Keratinocyte (primary cell): ENCODE data around the gene PTGDR2. TPM values are rescaled to one million over a fixed set of nuclear protein-coding genes. Genes with fewer than 3 reads are reported as not detected.

Source experiments
- DNase-seq: peaks from one replicate; pipeline ENCODE4 v3.0.0-alpha.2; 2011; ENCODE audit warnings: low read depth, missing footprints, low spot score
- FAIRE-seq: peaks from 2 replicates; lab custom pipeline; 2011; peaks lifted over from hg19 to GRCh38; lab: Jason Lieb, UNC
- H2AFZ ChIP-seq: 2 replicates; pipeline ENCODE4 v1.6.0; 2012; ENCODE audit warnings: low read length, control low read depth, inconsistent platforms; ENCODE audit not compliant: control insufficient read depth
- H3K27ac ChIP-seq: 2 replicates; pipeline ENCODE4 v1.5.1; 2011; ENCODE audit warnings: low read length; ENCODE audit not compliant: control insufficient read depth, insufficient read depth
- H3K27me3 ChIP-seq: 3 replicates; pipeline ENCODE4 v1.6.0; 2011; ENCODE audit warnings: low read length; ENCODE audit not compliant: control insufficient read depth, insufficient read depth; ENCODE audit errors: extremely low read depth
- H3K36me3 ChIP-seq, 2 experiments: 2 replicates in 1 of 2; 3 replicates in 1 of 2; pipeline ENCODE4 v1.5.1; 2011; ENCODE audit warnings: low read length in 2 of 2, mild to moderate bottlenecking in 1 of 2; ENCODE audit not compliant: control insufficient read depth in 2 of 2, insufficient read depth in 2 of 2; ENCODE audit errors: extremely low read depth in 1 of 2
- H3K4me1 ChIP-seq: 3 replicates; pipeline ENCODE4 v1.5.1; 2011; ENCODE audit warnings: low read length; ENCODE audit not compliant: control insufficient read depth, insufficient read depth; ENCODE audit errors: extremely low read depth
- H3K4me2 ChIP-seq: 3 replicates; pipeline ENCODE4 v1.6.0; 2011; ENCODE audit warnings: low read depth, low read length; ENCODE audit not compliant: control insufficient read depth, insufficient read depth; ENCODE audit errors: extremely low read depth
- H3K4me3 ChIP-seq, 3 experiments: fragments of 200-600 bp in 1 of 3; sonication (generic) in 1 of 3; 2 replicates in 2 of 3; 3 replicates in 1 of 3; pipeline ENCODE4 v1.5.1; 2011 to 2016; ENCODE audit warnings: low read length in 3 of 3, mild to moderate bottlenecking in 3 of 3, control low read depth in 2 of 3, inconsistent platforms in 1 of 3, low read depth in 1 of 3, mixed read lengths in 1 of 3, mixed run types in 1 of 3, moderate library complexity in 1 of 3; ENCODE audit not compliant: control insufficient read depth in 2 of 3, insufficient read depth in 2 of 3; ENCODE audit errors: extremely low read depth in 1 of 3
- H3K79me2 ChIP-seq: 2 replicates; pipeline ENCODE4 v1.6.0; 2012; ENCODE audit warnings: low read length; ENCODE audit not compliant: control insufficient read depth, insufficient read depth
- H3K9ac ChIP-seq: 3 replicates; pipeline ENCODE4 v1.6.0; 2011; ENCODE audit warnings: low read length; ENCODE audit not compliant: control insufficient read depth, insufficient read depth; ENCODE audit errors: extremely low read depth
- H3K9me1 ChIP-seq: 3 replicates; pipeline ENCODE4 v1.6.0; 2011; ENCODE audit warnings: low read length; ENCODE audit not compliant: control insufficient read depth, insufficient read depth; ENCODE audit errors: extremely low read depth
- H3K9me3 ChIP-seq: 2 replicates; pipeline ENCODE4 v1.5.1; 2012; ENCODE audit warnings: low read depth, low read length; ENCODE audit not compliant: control insufficient read depth
- H4K20me1 ChIP-seq: 3 replicates; pipeline ENCODE4 v1.6.0; 2011; ENCODE audit warnings: low read length; ENCODE audit not compliant: control insufficient read depth, insufficient read depth; ENCODE audit errors: extremely low read depth
- EZH2 ChIP-seq: IDR thresholded peaks from one replicate; pipeline ENCODE4 v1.6.1; 2012; ENCODE audit warnings: inconsistent platforms, mild to moderate bottlenecking, low read length, moderate library complexity
- dilution Hi-C: fragments of 300-500 bp; cut with MboI; formaldehyde crosslinking; loops from one replicate; pipeline ENCODE4 v1.7.0; 2020; ENCODE audit warnings: low sequenced_read_pairs; ENCODE audit not compliant: extremely low pct_ligation_motif_present
- polyA plus RNA-seq, 5 experiments: library from polyadenylated mRNA; depleted of rRNA in 3 of 5; stranded (reverse) in 3 of 5; stranded (forward) in 1 of 5; unstranded in 1 of 5; fragments of >200 nt; gene quantifications; 1 replicate in 1 of 5; 2 replicates in 3 of 5; 3 replicates in 1 of 5; pipeline versions ENCODE4 v1.2.1 to v1.2.3, GENCODE V29; 2011 to 2012; ENCODE audit warnings: missing spikeins in 2 of 5, low read depth in 1 of 5, low replicate concordance in 1 of 5
- TF ChIP-seq, protein P1 (sequence below), 3 experiments: IDR thresholded peaks in 1 of 3; conservative IDR thresholded peaks in 1 of 3; optimal IDR thresholded peaks in 1 of 3; 2 replicates in 2 of 3; 3 replicates in 1 of 3; pipeline versions ENCODE3 to v1.5.1; 2011; ENCODE audit warnings: low read length in 3 of 3, mild to moderate bottlenecking in 3 of 3, moderate library complexity in 2 of 3, control low read depth in 1 of 3, inconsistent platforms in 1 of 3; ENCODE audit not compliant: insufficient read depth in 2 of 3; ENCODE audit errors: extremely low read depth in 1 of 3

PTGDR2 gene
- polyA plus RNA-seq, 1 donor (not counting 4 experiments of a cell fraction or from before 2014, with no cell fraction given) = not detected

GRCh38 chr11:60844045-60844869, 11.5 kb downstream of the PTGDR2 start:
- DNase-seq (no peak), FAIRE-seq (no peak)
- H3K9ac ChIP-seq = peak overlapping the region; percentile 97
- H3K36me3 ChIP-seq = peaks cover 15 to 30% of the 10 kb centered on the region in 2 experiments
- H4K20me1 ChIP-seq = peaks cover 8% of the 10 kb centered on the region
- H3K4me3 ChIP-seq = peak overlapping the region; percentile 72 to 96 (median 73)
- dilution Hi-C loops = no loop called here
- peaks cover 29% of the 10 kb centered on the region for H3K4me1 ChIP-seq
- H2AFZ ChIP-seq = no peak overlapping the region
- TF ChIP-seq, protein P1, sequence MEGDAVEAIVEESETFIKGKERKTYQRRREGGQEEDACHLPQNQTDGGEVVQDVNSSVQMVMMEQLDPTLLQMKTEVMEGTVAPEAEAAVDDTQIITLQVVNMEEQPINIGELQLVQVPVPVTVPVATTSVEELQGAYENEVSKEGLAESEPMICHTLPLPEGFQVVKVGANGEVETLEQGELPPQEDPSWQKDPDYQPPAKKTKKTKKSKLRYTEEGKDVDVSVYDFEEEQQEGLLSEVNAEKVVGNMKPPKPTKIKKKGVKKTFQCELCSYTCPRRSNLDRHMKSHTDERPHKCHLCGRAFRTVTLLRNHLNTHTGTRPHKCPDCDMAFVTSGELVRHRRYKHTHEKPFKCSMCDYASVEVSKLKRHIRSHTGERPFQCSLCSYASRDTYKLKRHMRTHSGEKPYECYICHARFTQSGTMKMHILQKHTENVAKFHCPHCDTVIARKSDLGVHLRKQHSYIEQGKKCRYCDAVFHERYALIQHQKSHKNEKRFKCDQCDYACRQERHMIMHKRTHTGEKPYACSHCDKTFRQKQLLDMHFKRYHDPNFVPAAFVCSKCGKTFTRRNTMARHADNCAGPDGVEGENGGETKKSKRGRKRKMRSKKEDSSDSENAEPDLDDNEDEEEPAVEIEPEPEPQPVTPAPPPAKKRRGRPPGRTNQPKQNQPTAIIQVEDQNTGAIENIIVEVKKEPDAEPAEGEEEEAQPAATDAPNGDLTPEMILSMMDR (optimal IDR thresholded peaks at IDR 0.05 in 1 of 3, IDR thresholded peaks at IDR 0.05 in 1 of 3, conservative IDR thresholded peaks at IDR 0.05 in 1 of 3; ENCODE audit: extremely low read depth in 1 of 3, insufficient read depth in 2 of 3, low read length in 3 of 3) = no peak
- TF ChIP-seq EZH2 = no peak
- peak overlapping the region; percentile 96 for H3K4me2 ChIP-seq
- H3K9me1 ChIP-seq = no peaks in the 10 kb centered on the region
- peaks cover 44% of the 10 kb centered on the region for H3K79me2 ChIP-seq
- H3K9me3 ChIP-seq = no peaks in the 10 kb centered on the region
- H3K27me3 ChIP-seq = no peaks in the 10 kb centered on the region
- H3K27ac ChIP-seq = peak overlapping the region; percentile 95

DNA sequence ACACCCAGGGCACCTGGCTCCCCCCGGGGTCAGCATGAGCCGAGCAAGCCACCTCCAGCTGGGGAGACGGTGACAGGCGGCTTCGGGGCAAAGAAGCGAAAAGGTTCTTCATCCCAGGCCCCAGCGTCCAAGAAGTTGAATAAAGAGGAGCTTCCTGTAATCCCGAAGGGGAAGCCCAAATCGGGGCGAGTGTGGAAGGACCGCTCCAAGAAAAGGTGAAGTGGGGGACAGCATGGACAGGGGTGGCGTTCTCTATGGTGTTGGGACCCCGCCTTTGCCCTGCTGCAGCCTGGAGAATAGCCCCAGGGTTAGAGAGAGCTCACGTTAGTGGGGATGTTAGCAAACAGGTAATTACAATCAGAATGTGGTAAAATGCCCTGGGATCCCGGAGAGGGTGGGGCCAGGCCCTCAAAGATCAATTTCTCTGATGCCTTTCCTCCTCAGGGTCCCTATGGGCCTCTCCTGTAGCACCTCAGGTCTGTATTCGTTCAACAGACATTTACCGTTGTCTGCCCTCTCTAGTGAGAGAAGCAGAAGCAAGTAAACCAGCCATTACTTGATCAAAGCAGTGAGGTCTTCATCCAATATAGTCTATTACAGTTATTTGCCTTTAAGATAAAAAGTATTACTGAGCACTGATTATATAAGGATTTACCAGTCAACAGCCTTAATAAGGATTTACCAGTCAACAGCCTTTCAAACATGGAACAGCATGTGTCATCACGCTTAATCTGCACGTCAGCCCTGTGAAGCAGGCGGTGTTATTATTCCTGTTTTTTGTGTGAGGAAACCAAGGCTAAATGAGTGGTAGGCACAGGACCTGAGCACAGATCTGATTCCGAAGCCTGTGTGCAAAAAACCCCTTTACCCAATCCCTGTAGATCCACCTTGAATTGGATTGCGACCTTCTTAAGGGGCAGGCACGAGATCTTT, 12.8 kb downstream of the PTGDR2 start:
- H3K9me3 ChIP-seq = no peaks in the 10 kb centered on the region
- H4K20me1 ChIP-seq = peaks cover 8% of the 10 kb centered on the region
- no peak for TF ChIP-seq EZH2
- TF ChIP-seq, protein P1 (optimal IDR thresholded peaks at IDR 0.05 in 1 of 3, IDR thresholded peaks at IDR 0.05 in 1 of 3, conservative IDR thresholded peaks at IDR 0.05 in 1 of 3; ENCODE audit: extremely low read depth in 1 of 3, insufficient read depth in 2 of 3, low read length in 3 of 3) = no peak
- H3K27me3 ChIP-seq = no peaks in the 10 kb centered on the region
- H3K79me2 ChIP-seq = peaks cover 44% of the 10 kb centered on the region
- H3K9me1 ChIP-seq = no peaks in the 10 kb centered on the region
- peak overlapping the region; percentile 72 to 96 (median 73) for H3K4me3 ChIP-seq
- FAIRE-seq (no peak), DNase-seq (no peak)
- peaks cover 29% of the 10 kb centered on the region for H3K4me1 ChIP-seq
- H3K27ac ChIP-seq = peak overlapping the region; percentile 95
- peak overlapping the region; percentile 96 for H3K4me2 ChIP-seq
- peak overlapping the region; percentile 81 for H2AFZ ChIP-seq
- H3K9ac ChIP-seq = peak overlapping the region; percentile 97
- dilution Hi-C loops = no loop called here
- peaks cover 6 to 18% of the 10 kb centered on the region in 2 experiments for H3K36me3 ChIP-seq
